Ectodermal cell (in vitro differentiated cells): ENCODE results near the gene DLGAP3.

Experiments
- H3K27ac ChIP-seq: 2 replicates; pipeline ENCODE4 v1.7.0; 2013; ENCODE audit warnings: mild to moderate bottlenecking, low read depth, low read length; ENCODE audit not compliant: insufficient read depth, poor library complexity, severe bottlenecking
- H3K27me3 ChIP-seq: 2 replicates; pipeline ENCODE4 v1.7.0; 2013; ENCODE audit warnings: mild to moderate bottlenecking, low read length; ENCODE audit not compliant: insufficient read depth, control insufficient read depth, poor library complexity, severe bottlenecking
- H3K36me3 ChIP-seq: one replicate; pipeline ENCODE4 v1.7.0; 2013; ENCODE audit warnings: low read length; ENCODE audit not compliant: control insufficient read depth, insufficient read depth
- H3K4me1 ChIP-seq: one replicate; pipeline ENCODE4 v1.7.0; 2013; ENCODE audit warnings: low read length; ENCODE audit not compliant: control insufficient read depth, insufficient read depth
- H3K4me3 ChIP-seq: 2 replicates; pipeline ENCODE4 v1.7.0; 2013; ENCODE audit warnings: low read depth, low read length, control low read depth; ENCODE audit not compliant: insufficient read depth
- H3K9me3 ChIP-seq: 2 replicates; pipeline ENCODE4 v1.7.0; 2013; ENCODE audit warnings: mild to moderate bottlenecking, low read length, moderate library complexity; ENCODE audit not compliant: control insufficient read depth
- WGBS, 2 experiments: methylation state at CpG; one replicate each; pipeline ENCODE4 v1.1.7; 2013; ENCODE audit warnings: missing lambda C conversion rate in 2 of 2; 5-methylcytosine and 5-hydroxymethylcytosine counted together

DLGAP3 gene

GRCh38 chr1:34858901-34859445, 70.5 kb downstream of the DLGAP3 start:
- H3K27me3 ChIP-seq = peaks cover 15% of the 10 kb centered on the region
- peak overlapping the region; percentile 68 for H3K4me3 ChIP-seq
- no peaks in the 10 kb centered on the region for H3K9me3 ChIP-seq
- no peak overlapping the region for H3K27ac ChIP-seq
- H3K4me1 ChIP-seq = peaks cover 4% of the 10 kb centered on the region
- H3K36me3 ChIP-seq = peaks cover 10% of the 10 kb centered on the region
- 2 to 3% methylated on average over 15 of the region's 15 CpGs for WGBS, 2 experiments

GRCh38 chr1:34856697-34857096, 72.8 kb downstream of the DLGAP3 start:
- Histone ChIP-seq H3K27ac (no peak overlapping the region), H3K9me3 (no peaks in the 10 kb centered on the region), H3K4me3 (no peak overlapping the region), H3K27me3 (no peaks in the 10 kb centered on the region), H3K4me1 (peaks cover 4% of the 10 kb centered on the region), H3K36me3 (peaks cover 10% of the 10 kb centered on the region)
- WGBS, 2 experiments = 91 to 96% methylated on average over 6 of the region's 6 CpGs

GRCh38 chr1:34852677-34853217, 76.7 kb downstream of the DLGAP3 start:
- H3K4me1 ChIP-seq = no peaks in the 10 kb centered on the region
- no peak overlapping the region for H3K4me3 ChIP-seq
- no peak overlapping the region for H3K27ac ChIP-seq
- peaks cover 13% of the 10 kb centered on the region for H3K36me3 ChIP-seq
- H3K9me3 ChIP-seq = no peaks in the 10 kb centered on the region
- 3 to 4% methylated on average over 6 of the region's 6 CpGs for WGBS, 2 experiments
- H3K27me3 ChIP-seq = no peaks in the 10 kb centered on the region

DNA sequence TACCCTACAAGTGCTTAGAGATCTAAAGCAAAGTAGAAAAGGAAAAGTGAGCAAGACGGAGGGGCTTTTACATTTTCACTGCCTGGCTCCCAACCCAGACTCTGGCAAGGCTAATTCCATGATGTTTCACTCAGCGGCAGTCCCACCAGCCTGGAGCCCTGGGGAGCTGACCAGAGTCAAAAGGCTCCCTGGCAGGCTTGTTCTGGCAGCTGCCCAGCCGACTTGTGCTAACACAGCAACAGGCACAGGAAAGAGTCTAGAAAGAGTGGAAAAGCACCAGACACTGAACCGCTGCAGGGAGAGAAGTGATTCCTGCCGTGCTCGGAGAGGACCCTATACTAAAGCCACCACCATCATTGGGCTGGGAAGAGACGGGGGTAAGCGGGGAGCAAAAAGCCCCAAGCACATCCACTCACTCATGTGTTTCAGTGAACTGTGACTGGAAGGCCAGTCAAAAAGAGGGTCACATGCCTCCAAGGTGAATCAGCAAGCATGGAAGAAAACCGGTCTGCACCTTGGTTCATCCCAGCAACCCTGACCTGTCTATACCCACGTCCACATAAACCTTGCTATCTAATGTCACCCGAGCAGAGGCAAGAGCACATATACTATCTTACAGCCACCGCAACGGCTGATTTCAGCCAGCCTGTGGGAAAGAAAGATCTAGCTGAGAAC, 77.9 kb downstream of the DLGAP3 start:
- WGBS, 2 experiments = 88 to 89% methylated on average over 13 of the region's 13 CpGs
- no peak overlapping the region for H3K4me3 ChIP-seq
- H3K36me3 ChIP-seq = peaks cover 13% of the 10 kb centered on the region
- H3K4me1 ChIP-seq = no peaks in the 10 kb centered on the region
- no peaks in the 10 kb centered on the region for H3K9me3 ChIP-seq
- no peak overlapping the region for H3K27ac ChIP-seq
- H3K27me3 ChIP-seq = no peaks in the 10 kb centered on the region

DNA sequence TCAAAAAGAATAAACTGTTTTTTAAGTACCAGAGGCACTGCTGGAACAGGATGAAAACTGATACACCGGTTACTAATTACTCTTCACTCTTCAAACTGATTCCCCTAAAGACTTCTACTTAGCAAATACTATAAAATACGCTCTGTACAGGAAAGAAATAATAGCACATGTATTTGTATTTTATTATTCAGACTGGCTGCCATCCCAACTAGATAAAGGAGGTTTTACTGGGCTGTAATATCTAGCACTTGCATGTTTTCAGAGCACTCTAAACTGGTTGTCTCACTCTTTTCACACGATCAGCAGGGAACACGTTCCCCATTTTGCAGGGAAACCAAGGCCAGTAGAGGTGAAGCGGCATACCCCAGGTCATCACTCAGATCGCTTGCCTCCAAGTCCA, 79.1 kb downstream of the DLGAP3 start:
- Histone ChIP-seq H3K4me1 (peaks cover under 1% of the 10 kb centered on the region), H3K27ac (no peak overlapping the region), H3K4me3 (no peak overlapping the region), H3K36me3 (peaks cover 8% of the 10 kb centered on the region), H3K9me3 (no peaks in the 10 kb centered on the region), H3K27me3 (no peaks in the 10 kb centered on the region)
- WGBS, 2 experiments = 83 to 86% methylated on average over 5 of the region's 6 CpGs

GRCh38 chr1:34847094-34847493, 82.4 kb downstream of the DLGAP3 start:
- H3K4me3 ChIP-seq = no peak overlapping the region
- H3K36me3 ChIP-seq = peaks cover 2% of the 10 kb centered on the region
- no peaks in the 10 kb centered on the region for H3K9me3 ChIP-seq
- peaks cover 33% of the 10 kb centered on the region for H3K4me1 ChIP-seq
- no peaks in the 10 kb centered on the region for H3K27me3 ChIP-seq
- 82 to 85% methylated on average over 7 of the region's 7 CpGs for WGBS, 2 experiments
- no peak overlapping the region for H3K27ac ChIP-seq

- H3K4me3 ChIP-seq = no peak overlapping the region
- peaks cover 33% of the 10 kb centered on the region for H3K4me1 ChIP-seq
- no peaks in the 10 kb centered on the region for H3K27me3 ChIP-seq
- no peaks in the 10 kb centered on the region for H3K9me3 ChIP-seq
- peaks cover 2% of the 10 kb centered on the region for H3K36me3 ChIP-seq
- H3K27ac ChIP-seq = no peak overlapping the region
- 89 to 95% methylated on average over 2 of the region's 2 CpGs for WGBS, 2 experiments
Observed at GRCh38 chr1:34846265-34846664, 83.2 kb downstream of the DLGAP3 start.

GRCh38 chr1:34845131-34845901, 84.1 kb downstream of the DLGAP3 start:
- Histone ChIP-seq H3K27me3 (no peaks in the 10 kb centered on the region), H3K4me1 (peaks cover 33% of the 10 kb centered on the region), H3K9me3 (no peaks in the 10 kb centered on the region), H3K4me3 (no peak overlapping the region), H3K27ac (no peak overlapping the region), H3K36me3 (no peaks in the 10 kb centered on the region)
- WGBS, 2 experiments = 81 to 82% methylated on average over 16 of the region's 16 CpGs

DNA sequence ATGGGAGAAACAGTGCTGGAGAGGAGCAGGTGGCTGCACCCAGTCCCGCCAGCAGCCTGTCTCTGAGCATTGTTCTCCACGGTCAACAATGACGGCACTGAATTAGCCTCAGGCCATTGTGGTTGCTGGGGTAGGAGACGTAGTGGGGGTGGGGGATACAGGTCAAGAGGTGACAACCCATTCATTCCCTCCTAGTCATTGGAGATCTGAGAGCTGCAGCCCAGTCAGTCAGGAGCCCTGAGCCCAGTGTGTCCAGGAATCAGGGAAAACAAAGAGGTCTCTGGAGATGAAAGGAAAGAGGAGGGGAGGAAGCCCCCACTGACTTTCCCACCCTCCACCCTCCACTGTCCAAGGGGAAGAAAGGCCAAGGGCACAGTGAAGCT, 85.2 kb downstream of the DLGAP3 start:
- peak overlapping the region; percentile 70 for H3K27ac ChIP-seq
- H3K4me1 ChIP-seq = peaks cover 33% of the 10 kb centered on the region
- no peaks in the 10 kb centered on the region for H3K9me3 ChIP-seq
- WGBS, 2 experiments = 7% methylated on average over 4 of the region's 4 CpGs
- H3K27me3 ChIP-seq = no peaks in the 10 kb centered on the region
- no peak overlapping the region for H3K4me3 ChIP-seq
- H3K36me3 ChIP-seq = no peaks in the 10 kb centered on the region
